Left lung (tissue), 10 donors: ENCODE results near the gene USF2. TPM values are rescaled to one million over a fixed set of nuclear protein-coding genes. Genes with fewer than 3 reads are reported as not detected.
A peak's percentile ranks its signal among the peaks of the same experiment; 100 is the strongest.

Experiments
- ATAC-seq: fragments of 200-7000 bp; cut with Tn5 transposase; one replicate; pipeline ENCODE4 v1.9.1; 2020; ENCODE audit warnings: moderate library complexity
- DNase-seq, 4 donors: peaks; one replicate each; pipeline ENCODE4 v3.0.0-alpha.2; 2013 to 2020
- H3K27ac ChIP-seq, 2 donors: fragments of 200-600 bp; sonication (generic) in 1 of 2; one replicate each; pipeline versions ENCODE4 v1.5.0 to v1.8.0; 2020 to 2021
- H3K27me3 ChIP-seq, 2 donors: fragments of 200-600 bp; sonication (generic) in 1 of 2; one replicate each; pipeline versions ENCODE4 v1.5.0 to v1.8.0; 2020 to 2021
- H3K36me3 ChIP-seq, 2 donors: fragments of 200-600 bp; sonication (generic) in 1 of 2; one replicate each; pipeline versions ENCODE4 v1.5.0 to v1.8.0; 2020 to 2021
- H3K4me1 ChIP-seq, 2 donors: fragments of 200-600 bp; one replicate each; pipeline ENCODE4 v1.8.0; 2021
- H3K4me3 ChIP-seq, 2 donors: fragments of 200-600 bp; sonication (generic) in 1 of 2; one replicate each; pipeline versions ENCODE4 v1.5.0 to v1.8.0; 2020 to 2021; ENCODE audit warnings: mild to moderate bottlenecking in 1 of 2
- H3K9me3 ChIP-seq, 2 donors: fragments of 200-600 bp; sonication (generic) in 1 of 2; one replicate each; pipeline versions ENCODE4 v1.5.0 to v1.8.0; 2020 to 2021
- intact Hi-C, 2 donors: fragments of 100-400 bp; cut with DNase I; formaldehyde crosslinking; loops; one replicate each; pipeline versions ENCODE4 v1.11.2 to v1.14.2; 2022
- polyA plus RNA-seq, 6 donors: library from polyadenylated mRNA; unstranded; fragments of 120-200 nt; gene quantifications; one replicate each; pipeline ENCODE4 v1.2.1, GENCODE V29; 2013; ENCODE audit not compliant: insufficient read length in 6 of 6
- total RNA-seq, 2 donors: library from RNA; stranded (reverse); fragmentation: NEBNext Ultra II Directional; extraction: Animal tissue kit (Norgen Biotek cat#: 25700); gene quantifications; one replicate each; pipeline ENCODE4 v1.2.1, GENCODE V29; 2021
- TF ChIP-seq, protein P1 (sequence below), 2 donors: fragments of 200-600 bp; sonication (generic) in 1 of 2; IDR thresholded peaks; one replicate each; pipeline versions ENCODE4 v1.5.0 to v1.8.0; 2021; ENCODE audit warnings: antibody characterized with exemption in 2 of 2
- donor health status: DM: no; HTN: yes; CAD: no.
- donor health status: DM: no; HTN: no; CAD: no.

The USF2 gene
- total and polyA plus RNA-seq, 8 donors: 123 to 187 (median 162) TPM

GRCh38 chr19:35321291-35321690, 52.5 kb downstream of the USF2 start:
- DNase-seq: no peak
- Histone ChIP-seq H3K27ac (no peak overlapping the region), H3K9me3 (peaks cover 0 to 6% of the 10 kb centered on the region in 2 donors), H3K4me1 (peaks cover 0 to 61% of the 10 kb centered on the region in 2 donors), H3K4me3 (no peak overlapping the region), H3K36me3 (no peaks in the 10 kb centered on the region), H3K27me3 (no peaks in the 10 kb centered on the region)
- intact Hi-C loops: no loop called here
- TF ChIP-seq, protein P1, sequence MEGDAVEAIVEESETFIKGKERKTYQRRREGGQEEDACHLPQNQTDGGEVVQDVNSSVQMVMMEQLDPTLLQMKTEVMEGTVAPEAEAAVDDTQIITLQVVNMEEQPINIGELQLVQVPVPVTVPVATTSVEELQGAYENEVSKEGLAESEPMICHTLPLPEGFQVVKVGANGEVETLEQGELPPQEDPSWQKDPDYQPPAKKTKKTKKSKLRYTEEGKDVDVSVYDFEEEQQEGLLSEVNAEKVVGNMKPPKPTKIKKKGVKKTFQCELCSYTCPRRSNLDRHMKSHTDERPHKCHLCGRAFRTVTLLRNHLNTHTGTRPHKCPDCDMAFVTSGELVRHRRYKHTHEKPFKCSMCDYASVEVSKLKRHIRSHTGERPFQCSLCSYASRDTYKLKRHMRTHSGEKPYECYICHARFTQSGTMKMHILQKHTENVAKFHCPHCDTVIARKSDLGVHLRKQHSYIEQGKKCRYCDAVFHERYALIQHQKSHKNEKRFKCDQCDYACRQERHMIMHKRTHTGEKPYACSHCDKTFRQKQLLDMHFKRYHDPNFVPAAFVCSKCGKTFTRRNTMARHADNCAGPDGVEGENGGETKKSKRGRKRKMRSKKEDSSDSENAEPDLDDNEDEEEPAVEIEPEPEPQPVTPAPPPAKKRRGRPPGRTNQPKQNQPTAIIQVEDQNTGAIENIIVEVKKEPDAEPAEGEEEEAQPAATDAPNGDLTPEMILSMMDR (IDR thresholded peaks at IDR 0.05): no peak
- no peak for ATAC-seq

DNA sequence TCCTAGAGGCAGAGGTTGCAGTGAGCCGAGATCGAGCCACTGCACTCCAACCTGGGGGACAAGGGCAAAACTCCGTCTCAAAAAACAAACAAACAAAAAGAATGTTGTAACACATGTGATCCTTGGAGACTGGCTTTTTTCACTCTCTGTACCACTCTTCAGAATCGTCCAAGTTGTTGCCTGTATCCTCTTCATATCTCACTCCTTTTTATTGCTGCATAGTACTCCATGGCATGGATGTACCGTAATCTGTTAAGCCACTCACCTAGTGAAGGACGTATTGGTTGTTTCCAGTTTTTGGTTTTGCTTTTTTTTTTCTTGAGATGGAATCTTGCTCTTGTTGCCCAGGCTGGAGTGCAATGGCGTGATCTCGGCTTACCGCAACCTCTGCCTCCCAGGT, 53.3 kb downstream of the USF2 start:
- Histone ChIP-seq H3K36me3 (no peaks in the 10 kb centered on the region), H3K4me3 (no peak overlapping the region), H3K9me3 (peaks cover 0 to 6% of the 10 kb centered on the region in 2 donors), H3K4me1 (peaks cover 0 to 57% of the 10 kb centered on the region in 2 donors), H3K27ac (no peak overlapping the region), H3K27me3 (peaks cover 0 to 3% of the 10 kb centered on the region in 2 donors)
- intact Hi-C loops: no loop called here
- peak in 1 of 4 donors; percentile 5 for DNase-seq
- TF ChIP-seq, protein P1 (IDR thresholded peaks at IDR 0.05): no peak
- no peak for ATAC-seq

DNA sequence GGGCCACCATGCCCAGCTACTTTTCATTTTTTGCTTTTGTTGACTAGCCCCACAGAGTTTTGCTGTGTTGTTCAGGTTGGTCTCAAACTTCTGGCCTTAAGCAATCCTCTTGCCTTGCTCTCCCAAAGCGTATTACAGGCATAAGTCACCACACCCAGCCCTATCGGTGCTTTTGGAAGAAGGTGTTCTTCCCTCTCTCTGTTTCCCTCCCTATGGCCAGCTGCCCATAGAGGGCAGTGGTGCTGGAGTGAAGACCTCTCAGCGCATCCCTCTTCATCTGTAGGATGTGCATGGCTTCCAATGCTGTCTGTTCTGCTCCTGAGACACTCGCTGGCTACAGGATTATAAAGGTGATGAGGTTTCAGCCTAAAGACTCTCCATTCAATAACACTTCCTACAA, 58.9 kb downstream of the USF2 start:
- H3K4me3 ChIP-seq: no peak overlapping the region
- no peak overlapping the region for H3K27ac ChIP-seq
- intact Hi-C loops: no loop called here
- peaks cover 0 to 27% of the 10 kb centered on the region in 2 donors for H3K4me1 ChIP-seq
- ATAC-seq: no peak
- H3K9me3 ChIP-seq: no peaks in the 10 kb centered on the region
- TF ChIP-seq, protein P1 (IDR thresholded peaks at IDR 0.05): no peak
- H3K27me3 ChIP-seq: peaks cover 0 to 33% of the 10 kb centered on the region in 2 donors
- DNase-seq: peak in 1 of 4 donors; percentile 2
- no peaks in the 10 kb centered on the region for H3K36me3 ChIP-seq

- peak within 1 kb of the TSS in 1 of 2 donors; percentile 10 for H3K4me3 ChIP-seq
Measured at GRCh38 chr19:35328851-35329285, 60.1 kb downstream of the USF2 start, which contains the start of gene CD22. Gene CD22, plus strand, starts transcription at chr19:35329187. Its CDS starts 2,854 bp downstream, at chr19:35332041.

GRCh38 chr19:35329323-35329722, 60.6 kb downstream of the USF2 start:
- TF ChIP-seq, protein P1 (IDR thresholded peaks at IDR 0.05): no peak
- no peak for ATAC-seq
- peaks cover 0 to 50% of the 10 kb centered on the region in 2 donors for H3K27me3 ChIP-seq

More at GRCh38 chr19:35328851-35329285, 60.1 kb downstream of the USF2 start, which contains the start of gene CD22:
- DNase-seq (peak in 1 of 4 donors; percentile 10), ATAC-seq (no peak)
- peaks cover 0 to 45% of the 10 kb centered on the region in 2 donors for H3K27me3 ChIP-seq
- no peaks in the 10 kb centered on the region for H3K9me3 ChIP-seq
- no peaks in the 10 kb centered on the region for H3K36me3 ChIP-seq
- TF ChIP-seq, protein P1 (IDR thresholded peaks at IDR 0.05): no peak
- peaks cover 0 to 19% of the 10 kb centered on the region in 2 donors for H3K4me1 ChIP-seq
- intact Hi-C loops: no loop called here
- H3K27ac ChIP-seq: no peak within 1 kb of the TSS

More at GRCh38 chr19:35329323-35329722, 60.6 kb downstream of the USF2 start:
- Histone ChIP-seq H3K4me3 (peak overlapping the region in 1 of 2 donors; percentile 10), H3K9me3 (no peaks in the 10 kb centered on the region), H3K27ac (no peak overlapping the region), H3K36me3 (no peaks in the 10 kb centered on the region), H3K4me1 (peaks cover 0 to 14% of the 10 kb centered on the region in 2 donors)
- peak in 1 of 4 donors; percentile 43 for DNase-seq
- intact Hi-C loops: no loop called here

Other genes starting within 250 kb of the USF2 start
- 1 to 10 TPM; 7.7 to 9.7 TPM for gene SCN1B, start 238.5 kb upstream of the USF2 start, total RNA-seq
- 1 to 10 TPM in 3 of 6 donors, under 1 TPM in 3; 0.82 to 1.6 (median 1.0) TPM for gene SCN1B, start 238.5 kb upstream of the USF2 start, polyA plus RNA-seq
- 10 to 100 TPM; 16.8 to 40.3 TPM for gene HPN, start 227.2 kb upstream of the USF2 start, total RNA-seq
- gene HPN, start 227.2 kb upstream of the USF2 start, polyA plus RNA-seq: 10 to 100 TPM; 25.6 to 44.7 (median 32.2) TPM
- 100 to 1,000 TPM in 1 of 2 donors, 10 to 100 TPM in 1; 88.4 to 207 TPM for gene FXYD3, start 153.1 kb upstream of the USF2 start, total RNA-seq
- 10 to 100 TPM; 17.5 to 50.2 (median 21.1) TPM for gene FXYD3, start 153.1 kb upstream of the USF2 start, polyA plus RNA-seq
- gene LGI4, start 133.9 kb upstream of the USF2 start, total RNA-seq: 1 to 10 TPM; 1.8 to 2.5 TPM
- gene LGI4, start 133.9 kb upstream of the USF2 start, polyA plus RNA-seq: 1 to 10 TPM; 2.0 to 3.4 (median 2.7) TPM
- 10 to 100 TPM; 20.1 to 24.0 TPM for gene FXYD1, start 130.1 kb upstream of the USF2 start, total RNA-seq
- 10 to 100 TPM; 50.5 to 67.0 (median 53.6) TPM for gene FXYD1, start 130.1 kb upstream of the USF2 start, polyA plus RNA-seq
- gene FXYD7, start 125.7 kb upstream of the USF2 start, total RNA-seq: not detected
- gene FXYD7, start 125.7 kb upstream of the USF2 start, polyA plus RNA-seq: 1 to 10 TPM in 2 of 6 donors, under 1 TPM in 4; 0.55 to 1.3 (median 0.74) TPM
- gene FXYD5, start 114.2 kb upstream of the USF2 start, total RNA-seq: 100 to 1,000 TPM; 111 to 123 TPM
- 10 to 100 TPM; 29.0 to 33.0 (median 31.3) TPM for gene FXYD5, start 114.2 kb upstream of the USF2 start, polyA plus RNA-seq
- gene FAM187B, start 40.2 kb upstream of the USF2 start, total RNA-seq: under 1 TPM in 1 of 2 donors, not detected in 1; 0.20 TPM
- gene FAM187B, start 40.2 kb upstream of the USF2 start, polyA plus RNA-seq: not detected
- gene LSR, start 20.0 kb upstream of the USF2 start, total RNA-seq: 100 to 1,000 TPM in 1 of 2 donors, 10 to 100 TPM in 1; 65.4 to 130 TPM
- 10 to 100 TPM; 50.6 to 70.1 (median 60.1) TPM for gene LSR, start 20.0 kb upstream of the USF2 start, polyA plus RNA-seq
- 1 to 10 TPM; 1.1 to 1.9 TPM for gene HAMP, start 13.6 kb downstream of the USF2 start, total RNA-seq
- gene HAMP, start 13.6 kb downstream of the USF2 start, polyA plus RNA-seq: under 1 TPM; 0.20 to 0.85 (median 0.41) TPM
- not detected for gene MAG, start 23.2 kb downstream of the USF2 start, total RNA-seq
- gene MAG, start 23.2 kb downstream of the USF2 start, polyA plus RNA-seq: 10 to 100 TPM in 2 of 6 donors, 1 to 10 TPM in 4; 1.3 to 14.4 (median 6.2) TPM
- 10 to 100 TPM in 1 of 2 donors, 1 to 10 TPM in 1; 6.5 to 13.8 TPM for gene CD22, start 60.2 kb downstream of the USF2 start, total RNA-seq
- gene CD22, start 60.2 kb downstream of the USF2 start, polyA plus RNA-seq: 10 to 100 TPM in 4 of 6 donors, 1 to 10 TPM in 2; 5.2 to 63.2 (median 19.7) TPM
- gene FFAR1, start 78.9 kb downstream of the USF2 start, total RNA-seq: not detected
- gene FFAR1, start 78.9 kb downstream of the USF2 start, polyA plus RNA-seq: under 1 TPM; 0.06 to 0.74 (median 0.28) TPM
- gene FFAR3, start 89.5 kb downstream of the USF2 start, total RNA-seq: 1 to 10 TPM in 1 of 2 donors, not detected in 1; 1.6 TPM
- gene FFAR3, start 89.5 kb downstream of the USF2 start, polyA plus RNA-seq: under 1 TPM in 5 of 6 donors, not detected in 1; 0.09 to 0.49 (median 0.28) TPM
- gene GPR42, start 102.1 kb downstream of the USF2 start, total RNA-seq: not detected
- gene GPR42, start 102.1 kb downstream of the USF2 start, polyA plus RNA-seq: under 1 TPM in 3 of 6 donors, not detected in 3; 0.11 to 0.24 (median 0.14) TPM
- gene FFAR2, start 179.3 kb downstream of the USF2 start, total RNA-seq: 10 to 100 TPM in 1 of 2 donors, under 1 TPM in 1; 0.85 to 26.6 TPM
- under 1 TPM in 5 of 6 donors, not detected in 1; 0.18 to 0.79 (median 0.34) TPM for gene FFAR2, start 179.3 kb downstream of the USF2 start, polyA plus RNA-seq
- not detected for gene KRTDAP, start 221.5 kb downstream of the USF2 start, total RNA-seq
- gene KRTDAP, start 221.5 kb downstream of the USF2 start, polyA plus RNA-seq: 1 to 10 TPM in 5 of 6 donors, under 1 TPM in 1; 0.98 to 2.2 (median 1.8) TPM
- 100 to 1,000 TPM; 104 to 136 TPM for gene DMKN, start 244.7 kb downstream of the USF2 start, total RNA-seq
- gene DMKN, start 244.7 kb downstream of the USF2 start, polyA plus RNA-seq: 100 to 1,000 TPM in 5 of 6 donors, 10 to 100 TPM in 1; 92.5 to 140 (median 111) TPM